Renal cortex interstitium (tissue), 15 donors: Measurements from ENCODE around the gene SMIM14. TPM values are rescaled to one million over a fixed set of nuclear protein-coding genes. Genes with fewer than 3 reads are reported as not detected.
"Not testable (repeated sequence)": the region's sequence is repeated elsewhere in the genome, so short reads cannot be mapped to it uniquely, and the experiment has no call there.

Source experiments
- DNase-seq, 11 donors: peaks; one replicate each; pipeline ENCODE4 v3.0.0-alpha.2; 2013; ENCODE audit warnings: low read depth in 9 of 11, low spot score in 4 of 11; ENCODE audit errors: extremely low read depth in 1 of 11
- long read RNA-seq, 16 experiments: transcript quantifications; one replicate each; lab custom pipeline, GENCODE V29; 2026
- polyA plus RNA-seq, 3 donors: library from polyadenylated mRNA; unstranded; fragments of 120-200 nt; gene quantifications; one replicate each; pipeline ENCODE4 v1.2.1, GENCODE V29; 2013; ENCODE audit not compliant: insufficient read length in 3 of 3

SMIM14 gene
- polyA plus RNA-seq, result 10 to 100 TPM; 40.3 to 57.8 (median 50.6) TPM
- long read RNA-seq, donor 1, full-length matches to known transcripts, result 15 of 15 reads
- long read RNA-seq, donor 1, partial matches to known transcripts, result 0 of 15 reads
- long read RNA-seq, donor 1, other reads (novel, unspliced or antisense), result 0 of 15 reads
- long read RNA-seq, donor 2, full-length matches to known transcripts, result 11 of 11 reads
- long read RNA-seq, donor 2, partial matches to known transcripts, result 0 of 11 reads
- long read RNA-seq, donor 2, other reads (novel, unspliced or antisense), result 0 of 11 reads
- long read RNA-seq, donor 3, full-length matches to known transcripts, result 35 of 35 reads
- long read RNA-seq, donor 3, partial matches to known transcripts, result 0 of 35 reads
- long read RNA-seq, donor 3, other reads (novel, unspliced or antisense), result 0 of 35 reads
- long read RNA-seq, donor 4, full-length matches to known transcripts, result 14 of 14 reads
- long read RNA-seq, donor 4, partial matches to known transcripts, result 0 of 14 reads
- long read RNA-seq, donor 4, other reads (novel, unspliced or antisense), result 0 of 14 reads
- long read RNA-seq, donor 5, result 0 reads
- long read RNA-seq, donor 6, full-length matches to known transcripts, result 18 of 18 reads
- long read RNA-seq, donor 6, partial matches to known transcripts, result 0 of 18 reads
- long read RNA-seq, donor 6, other reads (novel, unspliced or antisense), result 0 of 18 reads
- long read RNA-seq, donor 7, full-length matches to known transcripts, result 18 of 25 reads
- long read RNA-seq, donor 7, partial matches to known transcripts, result 7 of 25 reads
- long read RNA-seq, donor 7, other reads (novel, unspliced or antisense), result 0 of 25 reads
- long read RNA-seq, donor 8, result 0 reads
- long read RNA-seq, donor 9, full-length matches to known transcripts, result 17 of 17 reads
- long read RNA-seq, donor 9, partial matches to known transcripts, result 0 of 17 reads
- long read RNA-seq, donor 9, other reads (novel, unspliced or antisense), result 0 of 17 reads
- long read RNA-seq, donor 10, full-length matches to known transcripts, result 17 of 17 reads
- long read RNA-seq, donor 10, partial matches to known transcripts, result 0 of 17 reads
- long read RNA-seq, donor 10, other reads (novel, unspliced or antisense), result 0 of 17 reads
- long read RNA-seq, donor 11, full-length matches to known transcripts, result 14 of 14 reads
- long read RNA-seq, donor 11, partial matches to known transcripts, result 0 of 14 reads
- long read RNA-seq, donor 11, other reads (novel, unspliced or antisense), result 0 of 14 reads
- long read RNA-seq, donor 12, full-length matches to known transcripts, result 6 of 6 reads
- long read RNA-seq, donor 12, partial matches to known transcripts, result 0 of 6 reads
- long read RNA-seq, donor 12, other reads (novel, unspliced or antisense), result 0 of 6 reads
- long read RNA-seq, donor 13, result 0 reads
- long read RNA-seq, donor 14, full-length matches to known transcripts, result 21 of 21 reads
- long read RNA-seq, donor 14, partial matches to known transcripts, result 0 of 21 reads
- long read RNA-seq, donor 14, other reads (novel, unspliced or antisense), result 0 of 21 reads
- long read RNA-seq, donor 15, full-length matches to known transcripts, result 7 of 7 reads
- long read RNA-seq, donor 15, partial matches to known transcripts, result 0 of 7 reads
- long read RNA-seq, donor 15, other reads (novel, unspliced or antisense), result 0 of 7 reads
- long read RNA-seq, donor 16, full-length matches to known transcripts, result 56 of 376 reads
- long read RNA-seq, donor 16, partial matches to known transcripts, result 290 of 376 reads
- long read RNA-seq, donor 16, other reads (novel, unspliced or antisense), result 30 of 376 reads

DNA sequence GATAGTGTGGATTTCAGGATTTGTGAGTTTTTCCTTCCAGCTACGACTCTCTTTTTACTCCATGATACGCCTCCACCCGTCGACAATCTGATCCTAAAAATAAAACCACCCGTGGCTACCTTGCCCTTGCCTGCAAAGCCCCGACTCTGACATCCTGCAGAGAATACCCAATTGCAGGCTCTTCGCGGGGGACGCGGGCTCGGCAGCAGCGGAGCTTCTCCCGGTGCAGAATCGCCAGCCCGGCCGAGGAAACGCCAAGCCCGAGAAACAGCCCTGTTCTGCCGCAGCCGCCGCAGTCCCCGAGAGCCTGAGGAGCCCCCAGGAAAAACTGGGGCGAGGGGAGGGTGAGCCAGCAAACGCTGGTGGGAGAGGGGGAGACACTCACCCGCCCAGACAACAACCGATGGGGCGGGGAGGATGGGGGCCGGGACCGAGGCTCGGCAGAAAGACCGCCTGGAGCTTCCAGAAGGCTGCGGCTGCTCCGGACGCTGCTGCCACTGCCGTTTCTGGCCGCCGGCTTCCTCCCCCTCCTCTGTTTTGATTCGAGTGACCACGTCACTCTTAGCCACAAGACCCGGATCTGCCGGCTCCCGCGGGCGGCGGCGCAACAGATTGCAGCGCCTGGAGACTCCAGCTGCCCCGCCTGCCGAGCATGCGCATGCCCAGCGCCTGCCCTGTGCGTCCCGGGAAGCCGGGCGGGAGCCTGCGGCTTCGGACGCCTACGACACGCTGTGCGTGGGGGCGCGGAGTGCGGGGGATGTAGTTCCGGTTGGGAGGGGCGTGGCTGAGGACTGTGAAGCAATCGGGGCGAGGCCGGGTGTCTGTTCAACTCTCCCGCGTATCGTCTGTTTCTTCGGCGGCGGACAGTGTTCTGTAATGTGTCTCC lies at the start of gene SMIM14:
SMIM14 (minus strand) TSS at position 512 of the 886 bp plus-strand sequence. CDS start 33,720 bp downstream, outside the sequence.
- DNase-seq, result peak; percentile 91 to 98 (median 97)

DNA sequence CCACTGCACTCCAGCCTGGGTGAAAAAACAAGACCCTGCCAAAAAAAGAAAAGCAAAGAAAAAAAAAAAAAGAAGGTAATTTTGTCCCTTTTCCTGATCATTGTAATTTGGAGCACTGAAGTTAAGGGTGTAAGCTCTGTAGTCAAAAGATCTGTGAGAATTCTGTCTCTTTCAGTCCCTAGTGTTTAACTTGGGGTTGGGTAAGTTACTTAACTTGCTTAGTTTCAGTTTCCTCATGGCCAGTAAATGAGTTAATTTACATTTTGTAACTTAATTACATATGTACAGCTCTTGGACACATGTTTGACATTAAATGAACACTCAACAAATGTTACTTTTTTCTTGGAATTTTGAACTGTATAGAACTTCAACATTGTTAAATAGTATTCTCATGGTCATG lies 48.3 kb upstream of the SMIM14 start:
- no peak for DNase-seq

DNA sequence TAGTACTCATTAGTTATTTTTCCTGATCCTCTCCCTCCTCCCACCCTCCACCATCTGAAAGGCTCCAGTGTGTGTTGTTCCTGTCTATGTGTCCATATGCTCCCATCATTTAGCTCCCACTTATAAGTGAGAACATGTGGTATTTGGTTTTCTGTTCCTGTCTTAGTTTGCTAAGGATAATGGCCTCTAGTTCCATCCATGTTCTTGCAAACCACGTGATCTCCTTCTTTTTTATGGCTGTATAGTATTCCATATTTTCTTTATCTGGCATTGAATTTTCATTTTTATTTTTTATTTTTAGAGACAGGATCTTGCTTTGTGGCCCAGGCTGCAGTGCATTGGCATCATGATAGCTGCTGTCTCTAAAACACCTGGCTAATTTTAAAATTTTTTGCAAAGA lies 47.3 kb upstream of the SMIM14 start:
- DNase-seq, result no peak

DNA sequence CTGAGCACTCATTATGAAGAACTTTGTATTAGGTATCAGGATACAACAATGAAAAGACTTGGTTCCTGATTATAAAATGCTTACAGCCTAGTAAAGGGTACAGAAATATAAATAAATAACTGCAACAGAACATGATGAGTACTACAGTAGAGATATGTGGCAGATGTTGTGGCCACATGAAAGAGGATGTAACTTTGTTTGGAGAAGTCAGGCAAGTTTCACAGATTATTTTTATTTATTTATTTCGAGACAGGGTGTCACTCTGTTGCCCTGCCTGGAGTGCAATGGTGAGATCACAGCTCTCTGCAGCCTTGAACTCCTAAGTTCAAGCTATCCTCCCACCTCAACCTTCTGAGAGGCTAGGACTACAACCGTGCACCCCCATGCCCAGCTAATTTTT lies 43.5 kb upstream of the SMIM14 start:
- DNase-seq, result no peak

DNA sequence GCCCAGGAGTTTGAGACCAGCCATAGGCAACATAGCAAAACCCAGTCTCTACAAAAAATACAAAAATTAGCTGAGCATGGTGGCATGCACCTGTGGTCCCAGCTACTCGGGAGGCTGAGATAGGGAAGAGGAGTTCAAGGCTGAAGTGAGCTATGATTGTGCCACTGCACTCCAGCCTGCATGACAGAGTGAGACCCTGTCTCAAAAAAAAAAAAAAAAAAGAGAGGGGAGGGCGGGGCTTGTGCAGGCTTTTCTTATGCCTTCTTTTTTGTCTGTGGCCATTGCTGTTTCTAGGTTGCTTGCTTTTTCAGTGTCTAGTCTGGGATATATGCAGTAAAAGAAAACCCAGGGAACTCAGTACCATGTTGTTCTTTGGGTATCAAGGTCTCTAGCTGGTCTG lies 42.3 kb upstream of the SMIM14 start:
- DNase-seq, result not testable (repeated sequence)

DNA sequence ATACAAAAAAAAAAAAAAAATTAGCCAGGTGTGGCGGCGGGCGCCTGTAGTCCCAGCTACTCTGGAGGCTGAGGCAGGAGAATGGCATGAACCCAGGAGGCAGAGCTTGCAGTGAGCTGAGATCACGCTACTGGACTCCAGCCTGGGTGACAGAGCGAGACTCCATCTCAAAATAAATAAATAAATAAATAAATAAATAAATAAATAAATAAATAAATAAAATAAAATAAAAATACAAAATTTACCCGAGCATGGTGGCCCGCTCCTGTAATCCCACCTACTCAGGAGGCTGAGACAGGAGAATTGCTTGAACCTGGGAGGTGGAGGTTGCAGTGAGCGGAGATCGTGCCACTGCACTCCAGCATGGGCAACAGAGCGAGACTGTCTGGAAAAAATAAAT lies 37.0 kb upstream of the SMIM14 start:
- DNase-seq, result not testable (repeated sequence)

DNA sequence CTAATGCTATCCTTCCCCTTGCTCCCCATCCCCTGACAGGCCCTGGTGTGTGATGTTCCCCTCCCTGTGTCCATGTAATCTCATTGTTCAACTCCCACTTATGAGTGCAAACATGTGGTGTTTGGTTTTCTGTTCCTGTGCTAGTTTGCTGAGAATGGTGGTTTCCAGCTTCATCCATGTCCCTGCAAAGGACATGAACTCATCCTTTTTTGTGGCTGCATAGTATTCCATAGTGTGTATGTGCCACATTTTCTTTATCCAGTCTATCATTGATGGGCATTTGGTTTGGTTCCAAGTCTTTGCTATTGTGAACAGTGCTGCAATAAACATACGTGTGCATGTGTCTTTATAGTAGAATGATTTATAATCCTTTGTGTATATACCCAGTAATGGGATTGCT lies 31.6 kb upstream of the SMIM14 start:
- not testable (repeated sequence) for DNase-seq

DNA sequence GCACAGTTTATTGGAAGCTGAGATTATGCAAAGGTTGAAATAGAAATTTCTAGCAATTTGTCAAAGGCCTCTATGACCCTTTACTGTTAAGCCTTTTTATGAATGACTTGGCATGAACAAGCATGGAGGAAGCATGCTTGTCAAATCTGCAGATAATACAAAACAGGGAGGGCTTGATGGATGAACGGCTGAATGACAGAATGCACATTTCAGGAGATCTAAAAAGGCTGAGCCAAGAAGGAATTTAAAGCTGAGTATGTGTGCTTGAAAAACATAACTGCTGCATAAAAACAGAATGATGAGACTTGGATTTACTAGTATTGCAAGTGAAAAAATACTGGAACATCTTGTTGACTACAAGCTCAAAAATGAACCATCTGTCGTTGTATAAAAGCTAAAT lies 30.2 kb upstream of the SMIM14 start:
- no peak for DNase-seq

DNA sequence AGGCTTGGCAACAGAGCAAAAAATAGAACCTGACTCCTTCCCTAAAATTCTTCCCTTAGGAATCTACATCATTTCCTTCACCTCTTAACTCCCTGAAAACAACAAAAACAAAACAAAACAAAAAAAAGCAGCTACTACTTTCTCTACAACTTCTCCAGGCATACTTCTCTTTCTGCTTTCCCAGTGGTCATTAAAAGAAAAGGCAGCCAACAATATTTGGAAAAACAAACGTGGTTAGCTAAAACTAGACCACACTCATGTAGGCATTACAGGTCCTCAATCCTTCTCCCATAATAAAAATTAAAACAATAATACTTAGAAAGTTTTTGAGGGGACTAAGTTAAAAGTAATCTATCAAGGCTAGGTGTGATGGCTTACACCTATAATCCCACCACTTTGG lies 29.0 kb upstream of the SMIM14 start:
- DNase-seq, result no peak

DNA sequence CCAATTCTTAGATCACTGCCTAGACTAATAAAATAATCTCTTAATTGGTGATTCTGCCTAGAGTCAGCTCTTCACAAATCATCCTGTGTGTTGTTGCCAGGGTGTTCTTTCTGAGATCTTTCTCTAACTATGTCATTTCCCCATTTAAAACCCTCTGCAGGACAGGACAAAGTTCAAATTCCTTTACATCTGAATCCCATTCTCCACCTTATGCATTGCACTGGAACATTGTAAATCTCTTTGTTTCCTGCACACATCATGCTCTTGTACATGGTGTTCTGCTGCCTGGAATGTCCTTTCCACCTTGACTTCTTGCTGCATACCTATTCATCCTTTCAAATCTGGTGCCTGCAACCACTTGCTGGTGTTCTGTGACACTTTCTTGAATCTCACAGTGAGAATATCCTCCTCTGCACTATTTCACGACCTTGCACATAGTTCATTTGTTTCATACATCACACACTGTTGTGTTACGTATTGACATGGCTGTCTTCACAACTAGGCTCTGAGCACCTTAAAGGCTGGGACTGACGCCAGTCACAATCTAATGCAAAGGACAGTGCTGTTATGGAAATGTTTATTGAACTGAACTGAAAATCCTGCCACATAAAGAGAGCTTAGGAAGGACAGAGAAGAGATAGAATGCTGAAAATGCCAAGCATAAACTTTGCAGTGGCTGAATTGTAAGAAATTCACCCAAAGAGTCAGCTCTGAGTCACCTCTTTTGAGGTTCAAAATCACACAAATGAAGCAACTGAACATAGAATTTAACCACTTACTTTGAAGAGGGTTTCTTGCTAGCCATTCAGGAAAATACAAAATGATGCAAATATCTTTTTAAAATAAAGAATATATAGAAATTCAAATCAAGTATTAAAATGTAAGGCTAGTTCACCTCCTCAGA lies 26.4 kb upstream of the SMIM14 start:
- no peak for DNase-seq

DNA sequence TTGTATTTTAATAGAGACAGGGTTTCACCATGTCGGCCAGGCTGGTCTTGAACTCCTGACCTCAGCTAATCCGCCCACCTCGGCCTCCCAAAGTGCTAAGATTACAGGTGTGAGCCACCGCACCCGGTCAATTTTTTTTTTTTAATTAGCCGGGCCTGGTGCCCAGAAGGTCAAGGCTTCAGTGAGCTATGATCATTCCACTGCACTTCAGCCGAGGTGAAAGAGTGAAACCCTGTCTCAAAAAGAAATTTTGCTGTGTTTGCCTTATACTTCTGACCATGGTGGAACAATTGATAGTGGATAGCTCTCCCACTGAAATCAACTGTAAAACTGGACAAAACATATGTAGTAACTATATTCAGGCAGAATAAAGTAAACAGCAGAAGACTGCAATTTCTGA lies 24.0 kb upstream of the SMIM14 start:
- DNase-seq, result no peak

DNA sequence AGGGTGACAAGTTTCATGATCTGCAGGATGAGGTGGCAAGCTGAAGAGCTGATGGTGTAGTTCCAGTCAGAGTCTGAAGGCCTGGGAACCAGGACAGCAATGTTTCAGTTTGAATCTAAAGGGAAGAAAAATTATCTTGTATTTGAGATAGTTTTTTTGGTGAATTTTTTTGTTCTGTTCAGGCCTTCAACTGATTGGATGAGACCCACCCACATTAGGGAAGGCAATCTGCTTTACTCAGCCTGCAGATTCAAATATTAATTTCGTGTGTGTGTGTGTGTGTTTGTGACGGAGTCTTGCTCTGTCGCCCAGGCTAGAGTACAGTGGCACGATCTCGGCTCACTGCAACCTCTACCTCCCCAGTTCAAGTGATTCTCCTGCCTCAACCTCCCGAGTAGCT lies 22.1 kb upstream of the SMIM14 start:
- no peak for DNase-seq

DNA sequence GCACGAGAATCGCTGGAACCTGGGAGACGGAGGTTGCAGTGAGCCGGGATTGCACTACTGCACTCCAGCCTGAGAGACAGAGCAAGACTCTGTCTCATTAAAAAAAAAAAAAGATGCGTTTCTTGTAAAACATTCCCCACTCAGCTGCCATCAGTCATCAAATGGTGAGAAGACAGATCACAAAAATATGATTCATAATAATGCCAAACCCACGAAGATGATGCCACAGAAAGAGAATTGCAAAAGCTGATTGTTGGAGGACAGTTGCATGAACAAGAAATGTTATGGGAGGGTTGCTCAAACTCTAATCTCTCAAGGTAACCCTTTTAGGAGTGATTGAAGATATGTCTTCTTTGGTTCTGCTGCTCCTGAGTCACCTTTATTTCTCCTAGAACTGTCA lies 21.4 kb upstream of the SMIM14 start:
- no peak for DNase-seq

DNA sequence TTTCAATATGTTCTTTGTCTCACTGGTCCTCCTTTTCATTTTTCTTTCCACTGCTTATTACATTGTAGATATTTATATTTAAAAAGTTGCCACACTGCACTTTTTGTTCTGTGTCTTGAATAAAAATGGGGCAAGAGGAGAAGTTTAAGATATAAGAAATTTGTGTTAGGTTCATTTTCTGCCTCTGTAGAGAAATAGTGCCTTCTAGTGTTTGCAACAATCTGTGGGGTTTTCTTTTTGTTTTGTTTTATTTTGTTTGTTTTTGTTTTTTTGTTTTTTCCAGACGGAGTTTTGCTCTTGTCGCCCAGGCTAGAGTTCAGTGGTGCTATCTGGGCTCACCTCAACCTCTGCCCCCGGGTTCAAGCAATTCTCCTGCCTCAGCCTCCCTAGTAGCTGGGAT lies 20.1 kb upstream of the SMIM14 start:
- no peak for DNase-seq

DNA sequence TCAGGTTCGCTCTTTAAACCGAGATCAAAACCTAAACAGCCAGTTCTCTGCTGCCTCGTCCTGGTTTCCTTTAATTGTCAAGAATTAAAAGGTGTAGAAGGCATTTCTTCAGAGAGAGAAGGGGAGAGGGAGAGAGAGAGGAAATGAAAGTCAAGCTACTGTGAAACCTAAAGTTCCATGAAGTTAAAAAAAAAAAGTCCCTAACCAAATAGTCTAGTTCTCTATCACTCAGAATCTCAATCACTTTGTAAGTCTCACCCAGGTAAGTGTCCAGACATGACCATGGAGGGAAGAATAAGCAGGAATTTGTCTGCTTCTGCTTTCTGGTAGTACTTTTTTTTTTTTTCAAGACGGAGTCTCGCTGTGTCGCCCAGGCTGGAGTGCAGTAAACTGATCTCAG lies 18.8 kb upstream of the SMIM14 start:
- no peak for DNase-seq

DNA sequence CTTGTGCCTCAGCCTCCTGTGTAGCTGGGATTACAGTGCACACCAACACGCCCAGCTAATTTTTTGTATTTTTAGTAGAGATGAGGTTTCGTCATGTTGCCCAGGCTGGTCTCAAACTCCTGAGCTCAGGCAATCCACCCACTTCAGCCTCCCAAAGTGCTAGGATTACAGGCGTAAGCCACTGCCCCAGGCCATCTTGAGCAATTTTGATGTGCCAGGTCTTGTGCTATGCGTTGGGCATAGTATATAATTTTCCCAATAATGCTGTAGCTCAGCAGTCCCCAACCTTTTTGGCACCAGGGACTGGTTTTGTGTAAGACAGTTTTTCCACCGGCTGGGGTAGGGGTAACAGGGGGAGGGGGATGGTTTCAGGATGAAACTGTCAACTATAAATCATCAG lies 18.0 kb upstream of the SMIM14 start:
- DNase-seq, result not testable (repeated sequence)
